HK-2 (cell line): ENCODE results near the gene TEAD2.

ENCODE experiments used
- DNase-seq: peaks from one replicate; pipeline ENCODE4 v3.0.0-alpha.2; 2018; ENCODE audit not compliant: unreplicated experiment

TEAD2 gene

DNA sequence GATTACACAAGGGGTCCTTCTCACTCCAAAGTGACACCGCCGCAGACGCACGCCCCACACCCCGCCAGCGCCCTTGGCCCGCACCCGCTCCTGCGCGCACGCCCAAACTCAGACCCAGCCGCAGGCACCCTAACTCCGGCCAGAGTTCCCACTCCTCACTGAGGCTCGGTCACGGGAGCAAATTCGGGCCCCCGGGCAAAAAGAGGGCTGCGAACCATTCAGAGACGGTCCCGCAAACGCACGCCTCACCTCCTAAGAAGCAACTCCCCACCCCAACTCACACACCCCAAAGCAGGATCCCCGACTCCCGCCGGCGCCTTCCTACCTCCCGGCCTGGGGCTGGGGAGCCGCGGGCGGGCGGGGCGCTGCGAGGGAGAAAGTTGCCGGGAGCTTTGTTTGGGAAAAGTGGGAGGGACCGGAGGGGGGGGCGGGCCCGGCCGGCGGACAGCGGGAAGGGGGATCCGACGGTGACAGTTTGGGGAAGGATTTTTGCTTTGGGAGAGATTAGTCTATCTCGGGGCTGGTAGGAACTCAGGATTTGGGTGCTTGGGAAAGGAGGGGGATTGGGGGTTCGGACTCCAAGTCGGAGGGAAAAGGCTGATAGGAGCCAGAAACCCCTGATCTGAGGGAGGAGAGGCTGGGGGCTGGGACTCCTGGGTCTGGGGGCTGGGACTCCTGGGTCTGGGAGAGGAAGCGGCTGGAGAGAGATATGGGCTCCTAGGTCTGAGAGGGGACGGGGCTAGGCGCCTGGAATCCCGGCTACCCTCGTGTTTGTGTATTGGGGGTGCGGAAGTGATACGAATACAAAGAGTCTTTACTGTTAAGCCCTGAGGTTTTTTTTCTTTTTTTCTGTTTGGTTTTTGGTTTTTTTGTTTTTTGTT, at the start of gene TEAD2:
Gene TEAD2 (minus strand): TSS at position 369 of the 881 bp plus-strand sequence. CDS start 2,341 bp downstream, outside the sequence.
- DNase-seq, result peak; percentile 78

DNA sequence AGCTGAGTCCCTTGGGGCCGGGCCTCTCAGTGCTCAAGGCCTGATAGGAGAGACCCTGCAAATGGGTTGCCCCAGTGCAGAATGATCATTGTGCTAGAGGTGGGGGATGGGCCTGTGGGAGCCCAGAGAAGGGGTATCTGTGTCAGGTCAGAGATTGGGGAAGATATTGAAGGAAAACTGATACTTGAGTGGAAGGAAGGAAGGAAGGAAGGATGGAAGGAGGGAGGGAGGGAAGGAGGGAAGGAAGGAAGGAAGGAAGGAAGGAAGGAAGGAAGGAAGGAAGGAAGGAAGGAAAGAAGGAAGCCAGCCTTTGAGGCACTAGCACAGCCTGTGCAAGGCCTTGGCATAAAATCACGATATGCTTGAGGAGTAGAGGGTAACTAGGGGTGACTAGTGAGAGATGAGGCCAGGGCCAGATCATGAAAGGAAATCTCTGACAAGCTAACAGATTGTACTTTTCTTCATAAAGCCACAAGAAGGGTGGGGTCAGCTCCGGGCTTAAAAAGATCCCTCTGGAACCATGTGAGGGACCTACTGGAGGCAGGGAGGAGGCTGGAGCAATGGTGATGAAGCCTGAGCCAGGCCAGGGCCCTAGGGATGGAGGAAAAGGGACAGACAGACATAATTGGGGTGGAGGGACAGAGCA, 49.6 kb upstream of the TEAD2 start:
- DNase-seq, result no peak

DNA sequence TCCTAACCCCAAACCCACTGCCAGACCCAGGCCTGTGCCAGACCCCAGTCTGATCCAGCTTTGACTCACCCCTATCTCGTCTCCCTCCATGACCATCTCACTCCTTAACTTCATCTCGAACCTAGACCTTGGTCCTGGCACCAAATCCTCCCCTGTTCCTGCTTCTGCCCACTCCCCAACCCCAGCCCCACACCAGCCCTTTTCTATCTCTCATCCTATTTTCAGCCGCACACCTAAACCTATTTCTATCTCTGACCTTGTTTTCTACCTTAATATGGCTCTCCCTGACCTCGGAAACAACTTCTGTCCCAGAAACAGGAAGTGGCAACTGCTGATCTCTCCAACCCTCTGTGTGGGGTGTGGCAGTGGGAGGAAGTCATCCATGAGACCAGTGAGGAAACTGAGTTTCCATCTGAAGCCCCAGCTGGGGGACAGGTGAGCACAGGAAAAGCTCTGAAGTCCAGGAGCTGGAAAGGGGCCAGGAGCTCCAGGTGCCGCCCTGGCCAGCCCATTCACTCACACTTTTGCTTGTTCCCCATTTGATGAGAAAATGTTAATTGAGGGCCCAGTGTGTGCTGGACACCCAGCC, 47.3 kb upstream of the TEAD2 start:
- DNase-seq, result no peak

DNA sequence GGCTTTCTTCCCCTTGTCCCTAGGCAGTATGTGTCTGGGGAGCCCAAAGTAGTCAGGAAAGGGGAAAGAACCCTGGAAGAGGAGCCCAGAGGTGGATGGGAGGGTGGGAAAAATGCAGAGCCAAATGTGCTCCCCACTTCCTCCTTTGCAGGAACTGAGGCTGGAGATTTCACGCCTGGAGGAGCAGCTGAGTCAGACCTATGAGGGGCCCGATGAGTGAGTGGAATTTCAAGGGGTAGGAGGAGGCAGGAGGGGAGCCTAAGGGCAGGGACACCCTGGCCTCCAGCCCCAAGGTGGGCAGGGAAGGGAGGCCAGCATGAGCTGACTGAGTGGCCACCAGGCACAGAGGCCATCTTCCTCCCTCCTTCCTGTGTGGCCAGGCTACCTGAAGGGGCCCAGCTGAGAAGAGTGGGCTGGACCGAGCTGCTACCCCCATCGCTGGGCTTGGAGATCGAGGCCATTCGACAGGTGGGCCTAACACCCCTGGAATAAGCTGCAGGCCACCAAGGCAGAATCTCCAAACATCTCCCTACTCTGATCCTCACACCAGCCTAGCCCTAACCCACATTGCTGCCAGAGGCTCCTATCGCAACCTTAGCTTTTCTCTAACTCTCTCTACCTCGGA, 46.7 kb upstream of the TEAD2 start:
- DNase-seq, result peak; percentile 71

DNA sequence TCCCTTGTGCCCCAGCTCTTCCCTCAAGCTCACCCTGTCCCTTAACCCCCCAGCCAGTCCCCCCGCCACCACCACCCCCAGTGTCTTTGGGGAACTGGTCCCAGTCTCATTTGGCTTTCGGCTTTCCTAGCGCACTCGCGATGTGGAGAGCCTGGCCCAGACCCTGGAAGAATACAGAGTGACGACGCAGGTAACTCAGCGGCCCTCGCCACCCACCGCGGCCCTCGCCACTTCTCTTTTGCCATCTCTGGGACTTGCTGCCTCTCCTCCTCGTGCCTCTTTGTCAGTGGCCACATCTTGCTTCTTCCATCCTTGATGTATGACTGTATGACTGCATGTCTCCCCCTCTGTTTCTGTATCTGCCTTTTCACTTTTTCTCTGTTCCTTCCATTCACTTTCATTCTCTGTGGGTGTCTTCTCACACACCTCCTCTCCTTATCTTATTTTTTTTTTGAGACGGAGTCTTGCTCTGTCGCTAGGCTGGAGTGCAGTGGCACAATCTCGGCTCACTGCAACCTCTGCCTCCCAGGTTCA, 45.3 kb upstream of the TEAD2 start:
- DNase-seq, result no peak

DNA sequence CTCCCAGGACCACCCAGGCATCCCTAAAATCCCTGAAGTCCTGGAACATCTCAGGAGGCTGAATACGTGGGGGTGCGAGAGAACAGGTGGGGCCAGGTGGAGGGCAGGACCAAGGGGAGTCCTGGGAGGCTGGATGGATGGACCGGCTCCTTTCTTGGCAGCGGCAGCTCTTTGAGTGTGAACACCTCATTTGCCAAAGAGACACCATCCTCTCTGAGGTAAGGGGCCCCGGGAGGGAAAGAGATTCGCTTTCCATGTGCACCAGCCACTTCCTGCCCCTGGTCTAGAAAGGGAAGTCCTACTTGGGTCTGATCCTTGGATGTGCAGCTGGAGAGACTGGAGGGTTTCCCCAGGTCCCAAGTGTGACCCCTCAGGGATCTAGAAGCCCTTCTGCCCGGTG, 44.9 kb upstream of the TEAD2 start:
- no peak for DNase-seq

DNA sequence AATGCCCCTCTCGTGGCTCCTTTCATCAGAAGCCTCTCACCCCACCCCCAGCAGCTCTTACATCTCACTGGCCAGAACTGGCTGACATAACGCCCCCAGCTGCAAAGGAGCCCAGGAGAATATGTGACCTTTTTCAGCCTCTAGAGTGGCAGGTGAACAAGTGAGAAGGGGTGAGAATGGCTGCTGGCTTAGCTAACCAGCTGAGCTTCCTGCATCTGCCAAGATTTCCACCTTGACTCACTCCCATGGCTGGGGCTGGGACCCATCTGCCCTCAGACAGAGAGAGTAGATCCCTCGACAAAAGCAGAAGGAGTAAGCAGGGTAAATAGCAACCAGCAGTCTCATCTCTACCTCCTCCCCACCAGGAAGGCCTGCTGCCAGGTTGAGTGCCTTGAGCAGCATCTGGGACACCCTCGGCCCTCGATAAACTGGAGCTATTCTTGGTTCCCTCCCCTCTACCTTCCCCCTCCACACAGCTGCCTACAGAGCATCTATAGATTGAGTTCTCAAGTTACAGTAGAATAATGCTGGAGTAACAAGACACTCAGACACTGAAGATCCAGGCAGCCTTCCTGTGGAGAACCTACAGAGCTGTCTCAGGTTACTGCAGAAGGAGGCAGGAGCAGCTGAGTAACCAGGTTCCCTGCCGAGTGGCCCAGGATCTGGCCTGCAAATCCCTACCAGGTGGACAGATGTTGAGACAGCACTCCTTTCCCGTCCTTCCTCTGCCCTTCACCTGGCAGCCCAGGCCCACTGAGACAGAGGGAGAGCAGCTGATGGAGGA, 41.4 kb upstream of the TEAD2 start:
- no peak for DNase-seq

DNA sequence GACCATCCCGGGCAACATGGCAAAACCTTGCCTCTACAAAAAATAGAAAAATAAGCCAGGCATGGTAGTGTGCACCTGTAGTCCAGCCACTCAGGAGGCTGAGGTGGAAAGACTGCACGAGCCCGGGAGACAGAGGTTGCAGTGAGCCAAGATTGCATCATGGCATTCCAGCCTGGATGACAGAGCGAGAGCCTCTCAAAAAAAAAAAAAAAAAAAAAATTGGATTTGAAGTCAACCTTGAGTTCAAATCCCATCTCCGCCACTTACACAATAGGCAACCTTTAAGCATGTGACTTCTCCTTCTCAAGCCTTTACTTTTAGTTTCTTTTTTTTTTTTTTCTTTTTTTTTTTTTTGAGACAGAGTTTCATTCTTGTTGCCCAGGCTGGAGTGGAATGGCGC, 37.8 kb upstream of the TEAD2 start:
- no peak for DNase-seq

DNA sequence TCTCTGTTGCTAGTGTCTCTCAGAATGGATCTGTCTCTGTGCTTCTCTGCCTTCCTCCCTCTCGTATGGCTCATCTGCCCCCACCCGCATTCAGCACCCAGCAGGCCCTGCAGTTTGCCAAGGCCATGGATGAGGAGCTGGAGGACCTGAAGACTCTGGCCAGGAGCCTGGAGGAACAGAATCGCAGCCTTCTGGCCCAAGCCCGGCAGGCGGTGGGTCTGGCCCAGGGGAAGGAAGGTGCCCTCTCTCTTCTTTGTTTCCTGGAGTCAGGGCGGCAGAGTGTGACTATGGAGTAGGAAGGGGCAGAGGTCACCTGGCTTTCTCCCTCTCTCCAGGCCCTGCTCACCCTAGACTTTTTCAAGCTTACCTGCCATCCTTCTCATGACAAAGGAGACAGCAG, 36.7 kb upstream of the TEAD2 start:
- no peak for DNase-seq

DNA sequence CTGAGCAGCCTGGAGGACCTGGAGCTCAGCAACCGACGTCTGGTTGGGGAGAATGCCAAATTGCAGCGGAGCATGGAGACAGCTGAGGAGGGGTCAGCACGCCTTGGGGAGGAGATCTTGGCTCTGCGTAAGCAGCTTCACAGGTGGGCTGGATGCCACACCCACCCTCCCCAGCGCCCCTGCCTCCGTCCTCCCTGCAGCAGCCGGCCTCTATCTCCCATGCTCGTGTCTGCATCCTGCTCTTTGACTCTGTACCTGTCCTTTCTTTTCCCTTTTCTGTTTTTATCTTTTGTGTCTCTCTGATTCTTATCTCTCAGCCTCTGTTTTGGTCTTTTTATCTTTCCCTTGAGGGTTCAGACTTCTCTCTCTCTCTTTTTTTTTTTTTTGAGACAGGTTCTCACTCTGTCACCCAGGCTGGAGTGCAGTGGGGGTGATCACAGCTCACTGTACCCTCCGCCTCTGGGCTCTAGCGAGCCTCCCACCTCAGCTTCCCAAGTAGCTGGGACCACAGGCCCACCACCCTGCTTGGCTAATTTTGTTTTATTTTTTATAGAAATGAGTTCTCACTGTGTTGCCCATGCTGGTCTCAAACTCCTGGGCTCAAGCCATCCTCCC, 35.9 kb upstream of the TEAD2 start:
- no peak for DNase-seq

DNA sequence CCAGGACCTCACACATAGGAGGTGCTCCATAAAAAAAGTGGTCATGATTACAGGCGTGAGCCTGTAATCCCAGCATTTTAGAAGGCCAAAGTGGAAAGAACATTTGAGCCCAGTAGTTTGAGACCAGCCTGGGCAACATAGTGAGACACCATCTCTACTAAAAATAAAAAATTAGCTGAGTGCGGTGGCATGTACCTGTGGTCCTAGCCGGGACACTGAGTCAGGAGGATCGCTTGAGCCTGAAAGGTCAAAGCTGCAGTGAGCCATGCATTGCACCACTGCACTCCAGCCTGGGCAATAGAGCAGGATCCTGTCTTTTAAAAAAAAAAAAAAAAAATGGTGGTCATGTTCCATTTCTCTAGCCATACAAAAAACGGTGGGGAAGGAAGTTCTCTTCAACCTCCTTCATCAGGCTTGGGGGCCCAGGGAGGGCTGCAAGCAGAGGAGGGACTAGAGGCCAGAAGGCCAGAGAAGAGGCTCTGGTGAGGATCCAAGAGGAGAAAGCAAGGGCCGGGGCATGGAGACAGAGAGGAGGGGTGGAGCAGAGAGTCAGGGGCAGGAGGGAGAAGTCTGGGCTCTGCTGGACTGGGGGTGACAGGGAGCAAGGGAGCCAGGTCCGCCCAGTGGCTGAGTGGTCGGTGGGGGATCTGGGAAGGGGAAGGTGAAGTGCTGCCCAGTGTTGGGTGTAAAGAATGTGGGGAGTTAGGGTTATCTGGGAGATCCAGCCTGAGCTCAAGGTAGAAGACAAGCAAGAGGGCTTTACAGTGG, 34.7 kb upstream of the TEAD2 start:
- no peak for DNase-seq

DNA sequence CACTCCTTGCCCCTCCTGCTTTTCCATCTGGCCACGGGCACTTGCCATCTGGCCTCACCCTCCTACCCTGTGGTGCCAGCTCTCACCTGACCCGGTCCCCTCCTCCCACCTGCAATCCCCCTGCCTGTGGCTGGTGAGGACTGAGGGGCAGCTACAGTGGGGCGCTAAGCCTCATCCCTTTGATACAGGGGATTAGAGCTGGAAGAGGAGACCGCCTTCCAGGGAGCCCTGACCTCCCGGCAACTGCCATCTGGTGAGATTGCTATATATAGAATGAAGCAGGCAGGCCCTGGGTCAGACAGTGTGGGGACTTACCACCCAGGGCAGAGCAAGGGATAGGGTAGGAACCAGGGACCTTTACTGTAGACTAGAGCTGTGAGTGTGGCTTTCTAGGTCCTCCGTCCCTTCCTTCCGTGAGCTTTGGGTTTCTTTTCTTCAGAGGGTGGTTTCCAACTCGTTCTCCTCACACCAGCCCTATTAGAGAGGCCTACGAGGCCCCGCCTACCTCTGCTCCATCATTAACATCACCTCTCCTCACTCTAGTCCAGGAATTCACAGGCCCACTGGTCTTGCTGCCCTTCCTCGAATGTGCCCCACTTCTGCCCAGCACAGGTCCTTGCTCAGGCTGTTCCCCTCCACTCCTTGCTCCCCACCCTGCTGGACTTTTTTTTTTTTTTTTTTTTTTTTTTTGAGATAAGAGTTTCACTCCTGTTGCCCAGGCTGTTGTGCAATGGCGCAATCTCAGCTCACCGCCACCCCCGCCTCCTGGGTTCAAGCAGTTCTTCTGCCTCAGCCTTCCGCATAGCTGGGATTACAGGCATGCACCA, 33.6 kb upstream of the TEAD2 start:
- DNase-seq, result no peak

DNA sequence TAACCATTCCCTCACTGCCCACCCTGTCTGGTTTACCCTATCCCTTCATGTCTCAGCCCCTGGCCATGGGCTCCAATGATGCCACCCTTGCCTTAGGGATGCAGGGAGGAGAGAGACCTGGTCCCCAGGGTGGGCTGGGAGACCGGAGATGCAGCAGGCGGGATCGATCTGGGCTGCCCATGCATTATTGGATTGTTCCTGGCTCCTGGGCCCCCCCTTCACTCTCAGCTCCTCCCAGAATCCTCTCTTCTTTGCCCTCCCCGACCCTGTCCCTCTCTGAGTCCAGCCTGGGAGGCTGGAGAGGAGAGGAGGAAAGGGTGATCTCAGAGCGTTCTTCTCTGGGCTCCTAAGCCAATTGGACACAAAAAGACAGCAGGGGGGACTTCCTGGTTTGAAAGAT, 31.7 kb upstream of the TEAD2 start:
- DNase-seq, result no peak

DNA sequence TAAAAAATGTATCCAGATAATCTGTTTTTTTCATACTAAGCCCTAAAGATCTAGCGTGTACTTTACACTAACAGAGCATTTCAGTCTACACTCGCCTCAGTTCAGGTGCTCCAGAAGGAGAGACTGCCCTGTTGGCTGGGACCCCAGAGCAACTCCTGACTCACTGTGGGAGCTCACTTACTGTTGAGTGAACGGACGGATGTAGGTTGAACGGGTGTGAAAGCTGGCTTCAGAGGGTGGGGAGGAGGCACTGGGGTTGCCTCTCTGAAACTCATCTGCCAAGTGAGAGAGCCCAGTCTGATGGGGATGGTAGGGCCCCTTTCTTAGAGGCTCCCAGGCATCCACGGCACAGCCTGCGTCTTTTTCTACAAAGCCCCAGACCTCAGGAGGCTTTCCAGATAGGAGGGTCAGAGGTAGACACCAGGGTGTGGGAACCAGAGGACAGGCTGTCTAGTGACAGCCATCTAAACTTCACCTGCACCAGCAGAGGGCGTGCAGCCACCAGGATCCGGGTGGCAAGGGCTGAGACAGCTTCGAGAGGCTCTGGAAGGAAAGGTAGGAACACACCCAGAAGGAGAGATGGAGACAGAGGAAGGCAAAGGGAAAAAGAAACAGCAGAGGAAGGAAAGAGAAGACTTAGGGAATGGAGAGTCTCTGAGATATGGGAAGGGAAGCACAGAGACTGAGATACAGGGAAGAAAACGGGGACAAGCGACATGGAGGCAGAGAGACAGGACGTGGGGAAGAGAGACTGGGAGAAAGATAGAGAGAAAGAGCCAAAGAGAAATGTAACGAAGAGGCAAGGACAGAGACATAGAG, 29.6 kb upstream of the TEAD2 start:
- DNase-seq, result peak; percentile 72

DNA sequence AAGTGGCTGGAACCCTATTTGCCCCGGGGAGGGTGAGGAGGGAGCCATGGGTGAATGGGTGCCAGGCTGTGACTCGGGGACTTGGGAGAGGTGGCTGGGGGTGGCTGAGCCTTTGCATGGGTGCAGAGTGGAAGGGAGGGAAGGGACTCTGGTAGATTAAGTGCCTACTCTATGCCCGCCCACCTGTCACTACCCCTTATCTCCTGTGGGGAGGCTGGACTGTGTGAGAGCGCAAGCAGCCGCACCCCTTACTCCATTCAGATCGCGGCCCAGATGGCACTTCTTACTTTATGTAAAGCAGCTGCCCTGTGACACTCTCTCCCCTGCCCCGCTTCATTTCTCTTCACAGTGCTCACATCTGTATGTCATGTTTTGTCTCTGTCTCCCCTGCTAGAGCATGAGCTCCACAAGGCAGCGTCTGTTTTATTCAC, 28.7 kb upstream of the TEAD2 start:
- no peak for DNase-seq

DNA sequence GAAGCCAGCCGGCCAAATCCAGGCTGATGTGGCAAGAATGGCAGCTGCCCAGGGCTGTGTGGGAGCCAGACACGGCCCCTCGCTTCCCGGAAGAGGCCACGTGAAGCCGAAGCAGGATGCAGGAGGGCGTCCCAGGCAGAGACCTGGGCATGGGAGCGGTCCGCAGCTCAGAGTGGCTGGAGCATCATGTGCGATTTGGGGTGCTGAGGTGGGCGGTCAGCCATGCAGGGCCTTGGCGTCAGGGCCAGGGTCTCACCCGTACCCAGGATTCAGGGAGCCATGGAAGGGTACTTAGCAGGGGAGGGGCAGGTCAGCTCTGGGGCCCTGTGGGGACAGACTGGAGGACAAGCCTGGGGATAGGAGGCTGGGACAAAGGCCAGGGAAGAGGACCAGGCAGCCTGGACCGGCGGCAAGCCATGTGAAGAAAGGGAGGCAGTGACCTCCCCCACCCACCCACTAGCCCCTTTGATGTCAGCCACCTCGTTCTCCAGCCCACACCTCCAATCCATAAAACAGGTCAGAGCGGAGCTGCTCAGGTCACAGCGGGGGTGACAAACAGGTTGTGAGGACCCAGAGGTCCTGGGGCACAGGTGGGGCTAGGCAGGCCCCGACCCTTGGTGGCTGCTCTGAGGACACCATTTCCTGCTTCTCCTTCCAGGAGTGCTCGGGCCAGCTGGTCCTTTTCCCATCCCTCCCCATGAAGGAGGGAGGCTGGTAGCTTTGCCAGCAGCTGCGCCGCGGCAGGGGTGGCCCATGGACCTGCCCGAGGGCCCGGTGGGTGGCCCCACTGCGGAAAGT, 28.1 kb upstream of the TEAD2 start:
- no peak for DNase-seq

DNA sequence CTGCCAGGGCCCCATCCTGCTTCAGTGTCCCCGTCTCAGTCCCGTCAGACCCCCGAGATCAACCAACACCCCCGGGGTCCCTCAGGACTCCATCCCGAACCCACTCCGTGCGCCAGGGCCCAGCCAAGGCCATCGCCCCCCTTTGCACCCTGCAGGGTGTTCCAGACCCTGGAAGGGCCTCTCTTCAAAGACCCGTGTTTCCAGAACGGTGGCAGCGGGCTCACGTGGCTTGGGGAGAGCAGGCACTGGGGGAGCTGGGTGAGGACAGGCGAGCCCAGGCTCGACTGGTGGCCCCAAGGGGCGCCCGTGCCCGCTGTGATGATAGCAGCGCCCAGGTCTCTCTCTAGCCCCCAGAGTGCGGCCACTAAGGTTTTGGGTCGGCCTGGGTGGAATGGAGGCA, 27.2 kb upstream of the TEAD2 start:
- DNase-seq, result no peak
